Upper lobe of right lung (tissue), 1 donor: ENCODE data around the gene KIF21B. TPM values are rescaled to one million over a fixed set of nuclear protein-coding genes. Genes with fewer than 3 reads are reported as not detected.

ENCODE experiments used
- ATAC-seq: fragments of 200-7000 bp; cut with Tn5 transposase; one replicate; pipeline ENCODE4 v1.9.1; 2020; ENCODE audit warnings: mild to moderate bottlenecking, moderate library complexity
- DNase-seq: peaks from one replicate; pipeline ENCODE4 v3.0.0-alpha.2; 2020
- H3K27ac ChIP-seq: fragments of 200-600 bp; one replicate; pipeline ENCODE4 v1.8.0; 2022
- H3K27me3 ChIP-seq: fragments of 200-600 bp; one replicate; pipeline ENCODE4 v1.8.0; 2022; ENCODE audit warnings: mild to moderate bottlenecking
- H3K36me3 ChIP-seq: fragments of 200-600 bp; one replicate; pipeline ENCODE4 v1.8.0; 2022
- H3K4me1 ChIP-seq: fragments of 200-600 bp; one replicate; pipeline ENCODE4 v1.8.0; 2022
- H3K4me3 ChIP-seq: fragments of 200-600 bp; one replicate; pipeline ENCODE4 v1.8.0; 2022; ENCODE audit warnings: mild to moderate bottlenecking
- H3K9me3 ChIP-seq: fragments of 200-600 bp; one replicate; pipeline ENCODE4 v1.8.0; 2022
- CTCF ChIP-seq: fragments of 200-600 bp; IDR thresholded peaks from one replicate; pipeline ENCODE4 v1.8.0; 2022; ENCODE audit warnings: antibody characterized with exemption
- intact Hi-C: fragments of 100-400 bp; cut with DNase I; formaldehyde crosslinking; loops from one replicate; pipeline ENCODE4 v1.11.0; 2022
- total RNA-seq: library from RNA; stranded (reverse); fragmentation: NEBNext Ultra II Directional; extraction: Animal tissue kit (Norgen Biotek cat#: 25700); gene quantifications from one replicate; pipeline ENCODE4 v1.2.1, GENCODE V29; 2021
- donor health status: DM: no; HTN: yes; CAD: no; lungs with severe emphysema.

The KIF21B gene
- total RNA-seq, 1 donor from 2014 or later = 5.7 TPM

DNA sequence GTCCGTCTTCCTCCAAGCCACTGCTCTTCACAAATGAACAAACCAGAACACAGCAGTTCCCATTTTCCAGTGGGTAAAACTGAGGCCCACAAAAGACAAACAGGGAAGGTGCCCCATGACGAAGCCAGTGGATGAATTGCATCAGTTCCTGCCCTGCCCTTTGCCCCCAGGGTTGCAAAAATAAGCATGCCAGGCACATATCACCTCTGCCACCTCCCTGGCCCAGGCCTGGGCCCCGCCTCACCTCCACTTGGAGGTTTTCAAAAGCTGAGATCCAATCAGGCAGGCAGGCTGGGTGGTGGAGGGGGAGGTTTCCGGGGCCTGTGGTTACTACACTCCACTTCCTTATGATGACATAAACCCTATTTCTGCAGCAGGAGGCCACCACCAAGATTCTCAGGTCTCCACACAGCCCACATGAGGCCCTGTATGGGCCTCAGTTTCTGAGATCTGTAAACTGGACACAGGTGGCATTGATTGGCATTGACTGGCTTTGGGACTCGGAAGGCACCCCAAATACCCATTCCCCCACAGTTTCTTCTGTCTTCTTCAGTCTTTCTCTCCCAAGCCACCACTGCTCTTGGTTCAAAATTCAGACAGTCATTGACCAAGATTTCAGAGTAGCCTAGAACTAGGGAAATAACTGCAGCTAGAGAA, 4.1 kb downstream of the KIF21B start:
- TF ChIP-seq CTCF = no peak
- Histone ChIP-seq H3K27ac (peak overlapping the region; percentile 13), H3K4me3 (no peak overlapping the region), H3K4me1 (peaks cover 49% of the 10 kb centered on the region), H3K36me3 (no peaks in the 10 kb centered on the region), H3K27me3 (no peaks in the 10 kb centered on the region), H3K9me3 (no peaks in the 10 kb centered on the region)
- peak; percentile 80 for ATAC-seq
- DNase-seq = peak; percentile 86
- intact Hi-C loops = no loop called here

GRCh38 chr1:201017828-201018163, 5.7 kb downstream of the KIF21B start:
- Histone ChIP-seq H3K9me3 (no peaks in the 10 kb centered on the region), H3K27ac (no peak overlapping the region), H3K4me3 (no peak overlapping the region), H3K36me3 (no peaks in the 10 kb centered on the region), H3K4me1 (peaks cover 62% of the 10 kb centered on the region), H3K27me3 (no peaks in the 10 kb centered on the region)
- intact Hi-C loops = no loop called here
- DNase-seq = no peak
- TF ChIP-seq CTCF = no peak
- ATAC-seq = no peak

- Histone ChIP-seq H3K4me3 (no peak overlapping the region), H3K9me3 (no peaks in the 10 kb centered on the region), H3K27me3 (no peaks in the 10 kb centered on the region), H3K4me1 (peaks cover 57% of the 10 kb centered on the region), H3K27ac (no peak overlapping the region), H3K36me3 (no peaks in the 10 kb centered on the region)
- DNase-seq (peak; percentile 59), ATAC-seq (no peak)
- intact Hi-C loops = no loop called here
- TF ChIP-seq CTCF = no peak
These were observed 6.3 kb downstream of the KIF21B start for GRCh38 chr1:201016943-201017827.

DNA sequence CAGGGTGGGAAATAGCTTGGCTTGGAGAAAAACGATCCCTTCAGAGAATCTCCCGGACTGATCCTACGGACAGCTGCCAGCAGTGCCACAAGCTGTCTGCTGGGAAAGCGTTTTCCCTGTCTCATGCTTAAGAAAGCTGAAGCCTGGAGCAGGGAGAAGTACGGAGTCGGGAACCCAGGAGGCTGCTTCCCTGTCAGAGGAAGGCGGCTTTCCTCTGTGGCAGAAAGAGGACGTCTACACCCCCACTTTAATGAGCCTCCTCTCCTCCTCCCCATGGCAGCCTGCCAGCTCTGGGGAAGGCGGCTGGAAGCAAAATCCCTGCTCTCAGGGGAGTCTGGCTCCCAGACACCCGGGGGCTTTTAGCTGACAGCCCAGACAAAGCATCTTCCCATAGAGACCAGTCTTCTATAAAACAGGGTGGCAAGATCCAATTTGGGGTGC, 7.3 kb downstream of the KIF21B start:
- ATAC-seq (no peak), DNase-seq (peak; percentile 63)
- intact Hi-C loops = no loop called here
- Histone ChIP-seq H3K27me3 (no peaks in the 10 kb centered on the region), H3K4me1 (peaks cover 48% of the 10 kb centered on the region), H3K9me3 (no peaks in the 10 kb centered on the region), H3K27ac (no peak overlapping the region), H3K36me3 (no peaks in the 10 kb centered on the region), H3K4me3 (no peak overlapping the region)
- TF ChIP-seq CTCF = no peak

DNA sequence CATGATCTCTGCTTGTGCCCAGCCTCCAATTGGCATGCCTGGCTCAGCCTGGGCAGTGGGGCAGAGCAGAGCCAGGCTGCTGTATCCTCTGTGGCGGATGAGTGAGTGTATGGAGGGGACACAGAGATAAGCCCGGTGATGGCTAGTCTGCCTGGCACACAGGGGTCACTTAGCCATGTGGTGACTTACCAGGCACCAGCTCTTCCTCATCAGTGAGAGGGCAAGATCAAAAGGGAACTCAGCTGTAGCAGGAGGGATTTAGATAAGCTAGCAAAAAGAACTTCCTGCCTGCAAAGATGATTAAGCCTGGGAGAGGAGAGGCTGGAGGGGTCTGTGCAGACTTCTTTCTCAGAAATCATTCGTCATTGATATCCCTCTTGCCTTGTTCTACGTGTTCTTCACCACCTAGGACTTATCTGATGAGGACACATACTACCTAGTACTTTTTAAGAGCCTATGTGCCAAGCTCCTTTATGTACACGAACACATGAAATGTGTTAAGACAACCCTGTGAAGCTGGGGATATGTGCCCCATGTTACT, 7.9 kb downstream of the KIF21B start:
- no peak for TF ChIP-seq CTCF
- DNase-seq (no peak), ATAC-seq (no peak)
- no peak overlapping the region for H3K4me3 ChIP-seq
- H3K27ac ChIP-seq = no peak overlapping the region
- H3K4me1 ChIP-seq = peaks cover 47% of the 10 kb centered on the region
- H3K36me3 ChIP-seq = no peaks in the 10 kb centered on the region
- H3K27me3 ChIP-seq = no peaks in the 10 kb centered on the region
- no peaks in the 10 kb centered on the region for H3K9me3 ChIP-seq
- intact Hi-C loops = no loop called here
